NCI-H2171 treated with DMSO at 0.1 percent for 48 hours (cell line): Measurements from ENCODE around the gene ADGRB3.
"Not testable (repeated sequence)": the region's sequence is repeated elsewhere in the genome, so short reads cannot be mapped to it uniquely, and the experiment has no call there.

Source experiments
- DNase-seq: peaks from one replicate; lab custom pipeline; 2025; lab: John Stamatoyannopoulos, UW

The ADGRB3 gene

GRCh38 chr6:68826501-68826900, 191.4 kb downstream of the ADGRB3 start:
- no peak for DNase-seq

GRCh38 chr6:68834551-68834950, 199.5 kb downstream of the ADGRB3 start:
- DNase-seq, result no peak

- no peak for DNase-seq
Measured at GRCh38 chr6:68838571-68838970, 203.5 kb downstream of the ADGRB3 start.

GRCh38 chr6:68852791-68853190, 217.7 kb downstream of the ADGRB3 start:
- no peak for DNase-seq

GRCh38 chr6:68859233-68859632, 224.2 kb downstream of the ADGRB3 start:
- no peak for DNase-seq

GRCh38 chr6:68868646-68869045, 233.6 kb downstream of the ADGRB3 start:
- DNase-seq, result no peak

- DNase-seq, result no peak
Measured at GRCh38 chr6:68873236-68873635, 238.2 kb downstream of the ADGRB3 start.

GRCh38 chr6:68874747-68875146, 239.7 kb downstream of the ADGRB3 start:
- no peak for DNase-seq

- no peak for DNase-seq
Measured at GRCh38 chr6:68875403-68875802, 240.3 kb downstream of the ADGRB3 start.

- peak; percentile 59 for DNase-seq
Measured at GRCh38 chr6:68876792-68877493, 241.9 kb downstream of the ADGRB3 start.

- peak; percentile 55 for DNase-seq
Measured at GRCh38 chr6:68880050-68880813, 245.2 kb downstream of the ADGRB3 start.

- DNase-seq, result not testable (repeated sequence)
Measured at GRCh38 chr6:68883325-68883724, 248.2 kb downstream of the ADGRB3 start.

GRCh38 chr6:68891419-68891818, 256.3 kb downstream of the ADGRB3 start:
- no peak for DNase-seq

- DNase-seq, result no peak
Measured at GRCh38 chr6:68892452-68892851, 257.4 kb downstream of the ADGRB3 start.

- no peak for DNase-seq
Measured at GRCh38 chr6:68895929-68896328, 260.8 kb downstream of the ADGRB3 start.

GRCh38 chr6:68901044-68901443, 266.0 kb downstream of the ADGRB3 start:
- no peak for DNase-seq

GRCh38 chr6:68911334-68911733, 276.3 kb downstream of the ADGRB3 start:
- no peak for DNase-seq

GRCh38 chr6:68911811-68912210, 276.7 kb downstream of the ADGRB3 start:
- no peak for DNase-seq

GRCh38 chr6:68912805-68913204, 277.7 kb downstream of the ADGRB3 start:
- not testable (repeated sequence) for DNase-seq

GRCh38 chr6:68915586-68915985, 280.5 kb downstream of the ADGRB3 start:
- DNase-seq, result peak; percentile 52

- DNase-seq, result no peak
Measured at GRCh38 chr6:68919537-68919936, 284.5 kb downstream of the ADGRB3 start.

- no peak for DNase-seq
Measured at GRCh38 chr6:68941345-68941744, 306.3 kb downstream of the ADGRB3 start.

GRCh38 chr6:68947721-68948120, 312.6 kb downstream of the ADGRB3 start:
- DNase-seq, result no peak

GRCh38 chr6:68951270-68951669, 316.2 kb downstream of the ADGRB3 start:
- DNase-seq, result no peak
